GM21723 (cell line): Measurements from ENCODE around the gene ZNF81.
"Not testable (repeated sequence)": the region's sequence is repeated elsewhere in the genome, so short reads cannot be mapped to it uniquely, and the experiment has no call there.

Source experiments
- ATAC-seq: cut with Tn5 transposase; IDR thresholded peaks from one replicate; pipeline ENCODE4 v1.9.1; 2021; ENCODE audit warnings: mild to moderate bottlenecking, moderate library complexity; ENCODE audit not compliant: unreplicated experiment

Gene ZNF81

GRCh38 chrX:47843363-47843762, 6.7 kb downstream of the ZNF81 start:
- ATAC-seq: no peak

- no peak for ATAC-seq
These were observed 7.4 kb downstream of the ZNF81 start for GRCh38 chrX:47844117-47844516.

GRCh38 chrX:47846040-47846439, 9.3 kb downstream of the ZNF81 start:
- no peak for ATAC-seq

- ATAC-seq: no peak
These were observed 13.1 kb downstream of the ZNF81 start for GRCh38 chrX:47849778-47850177.

GRCh38 chrX:47850389-47850788, 13.7 kb downstream of the ZNF81 start:
- not testable (repeated sequence) for ATAC-seq

- ATAC-seq: no peak
These were observed 14.2 kb downstream of the ZNF81 start for GRCh38 chrX:47850901-47851300.

GRCh38 chrX:47854474-47854873, 17.8 kb downstream of the ZNF81 start:
- ATAC-seq: no peak

GRCh38 chrX:47859686-47860085, 23.0 kb downstream of the ZNF81 start:
- no peak for ATAC-seq

GRCh38 chrX:47862680-47863079, 26.0 kb downstream of the ZNF81 start:
- no peak for ATAC-seq

GRCh38 chrX:47863187-47863586, 26.5 kb downstream of the ZNF81 start:
- ATAC-seq: no peak

- no peak for ATAC-seq
These were observed 27.6 kb downstream of the ZNF81 start for GRCh38 chrX:47864300-47864699.

GRCh38 chrX:47864785-47865184, 28.1 kb downstream of the ZNF81 start:
- ATAC-seq: no peak

GRCh38 chrX:47873123-47873522, 36.4 kb downstream of the ZNF81 start:
- ATAC-seq: no peak

GRCh38 chrX:47877327-47877726, 40.6 kb downstream of the ZNF81 start:
- ATAC-seq: no peak

- ATAC-seq: no peak
These were observed 41.5 kb downstream of the ZNF81 start for GRCh38 chrX:47878198-47878597.

- no peak for ATAC-seq
These were observed 42.8 kb downstream of the ZNF81 start for GRCh38 chrX:47879463-47879862.

- no peak for ATAC-seq
These were observed 44.2 kb downstream of the ZNF81 start for GRCh38 chrX:47880927-47881326.

- no peak for ATAC-seq
These were observed 48.8 kb downstream of the ZNF81 start for GRCh38 chrX:47885501-47885900.

- ATAC-seq: no peak
These were observed 61.3 kb downstream of the ZNF81 start for GRCh38 chrX:47898024-47898423.

- no peak for ATAC-seq
These were observed 64.1 kb downstream of the ZNF81 start for GRCh38 chrX:47900833-47901232.

- no peak for ATAC-seq
These were observed 65.5 kb downstream of the ZNF81 start for GRCh38 chrX:47902161-47902560.

- ATAC-seq: no peak
These were observed 79.3 kb downstream of the ZNF81 start for GRCh38 chrX:47915886-47916493.

GRCh38 chrX:47918274-47918673, 81.6 kb downstream of the ZNF81 start:
- ATAC-seq: no peak
